Gastrocnemius medialis (tissue), 4 donors: ENCODE measurements around the gene ATG7. TPM values are rescaled to one million over a fixed set of nuclear protein-coding genes. Genes with fewer than 3 reads are reported as not detected.

Experiments used
- ATAC-seq, 2 donors: fragments of 150-250 bp; one replicate each; pipeline ENCODE4 v1.9.1; 2016
- DNase-seq, 2 donors: peaks; one replicate each; pipeline ENCODE4 v3.0.0-alpha.2; 2019
- H3K27ac ChIP-seq, 4 donors: fragments of 200-600 bp; sonication (generic); 1 replicate in 1 of 4; 2 replicates in 3 of 4; pipeline ENCODE4 v1.5.1; 2016 to 2018; ENCODE audit warnings: mild to moderate bottlenecking in 2 of 4, moderate library complexity in 1 of 4
- H3K27me3 ChIP-seq, 3 donors: fragments of 200-600 bp; sonication (generic) in 2 of 3; 1 replicate in 1 of 3; 2 replicates in 2 of 3; pipeline versions ENCODE4 v1.5.1 to v1.6.0; 2016 to 2019; ENCODE audit warnings: mild to moderate bottlenecking in 1 of 3, moderate library complexity in 1 of 3
- H3K36me3 ChIP-seq, 2 donors: fragments of 200-600 bp; sonication (generic) in 1 of 2; one replicate each; pipeline ENCODE4 v1.5.1; 2017 to 2018
- H3K4me1 ChIP-seq, 2 donors: fragments of 200-600 bp; sonication (generic) in 1 of 2; one replicate each; pipeline ENCODE4 v1.5.1; 2016 to 2017; ENCODE audit warnings: mild to moderate bottlenecking in 2 of 2
- H3K4me3 ChIP-seq, 4 donors: fragments of 200-600 bp; sonication (generic) in 3 of 4; 1 replicate in 1 of 4; 2 replicates in 3 of 4; pipeline ENCODE4 v1.5.1; 2016 to 2019; ENCODE audit warnings: mild to moderate bottlenecking in 2 of 4
- H3K9me3 ChIP-seq, 3 donors: fragments of 200-600 bp; sonication (generic) in 2 of 3; 1 replicate in 1 of 3; 2 replicates in 2 of 3; pipeline ENCODE4 v1.5.1; 2016 to 2019
- POLR2A ChIP-seq, 2 donors: fragments of 450-650 bp; IDR thresholded peaks; one replicate each; pipeline ENCODE4 v1.6.1; 2017; ENCODE audit warnings: antibody characterized with exemption in 2 of 2, mild to moderate bottlenecking in 2 of 2, moderate library complexity in 2 of 2
- in situ Hi-C, 4 donors: fragments of 200-750 bp; cut with MboI; loops; one replicate each; pipeline versions ENCODE4 v1.15.0 to v1.8.0; 2017; ENCODE audit warnings: low sequenced_read_pairs in 4 of 4
- intact Hi-C: fragments of 100-400 bp; cut with DNase I; formaldehyde crosslinking; loops from one replicate; pipeline ENCODE4 v1.15.1; 2023; ENCODE audit warnings: low total_unique reads
- total RNA-seq, 4 donors: library from RNA; depleted of rRNA; stranded (reverse); fragments of >200 nt; gene quantifications; one replicate each; pipeline versions ENCODE4 v1.1.0 to v1.2.3, GENCODE V29; 2016
- TF ChIP-seq, protein P1 (sequence below), 5 experiments: fragments of 450-650 bp in 3 of 5; fragments of 200-600 bp in 2 of 5; sonication (generic) in 2 of 5; IDR thresholded peaks in 4 of 5; conservative IDR thresholded peaks in 1 of 5; 1 replicate in 4 of 5; 2 replicates in 1 of 5; pipeline ENCODE4 v1.5.1; 2016 to 2019; ENCODE audit warnings: antibody characterized with exemption in 5 of 5, mild to moderate bottlenecking in 3 of 5, moderate library complexity in 3 of 5

ATG7 gene
- total RNA-seq, 4 donors from 2014 or later: 13.5 to 29.2 (median 15.0) TPM

DNA sequence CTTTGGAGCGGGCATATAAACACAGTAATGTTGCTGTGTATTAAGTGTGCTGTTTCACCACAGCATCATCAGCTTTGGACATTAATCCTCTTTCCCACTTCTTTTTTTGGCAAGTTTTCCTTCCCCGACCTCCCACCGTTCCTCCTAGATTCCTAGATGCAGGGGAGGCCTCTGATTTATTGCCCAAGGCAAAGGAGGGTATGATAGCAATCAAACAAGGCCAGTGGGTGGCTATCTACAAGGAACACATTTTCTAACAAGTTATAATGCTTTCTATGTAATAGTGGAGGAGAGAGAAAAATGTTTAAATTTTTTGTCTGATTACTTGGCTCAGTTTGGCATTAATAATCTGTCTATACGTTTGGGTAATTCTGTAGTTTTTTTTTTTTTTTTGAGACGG, 38.1 kb downstream of the ATG7 start:
- in situ Hi-C loops (no loop called here), intact Hi-C loops (no loop called here)
- Histone ChIP-seq H3K36me3 (peaks cover 0 to 59% of the 10 kb centered on the region in 2 donors), H3K27me3 (no peaks in the 10 kb centered on the region), H3K4me1 (peaks cover under 1 to 6% of the 10 kb centered on the region in 2 donors), H3K27ac (no peak overlapping the region), H3K9me3 (no peaks in the 10 kb centered on the region), H3K4me3 (no peak overlapping the region)
- TF ChIP-seq, protein P1, sequence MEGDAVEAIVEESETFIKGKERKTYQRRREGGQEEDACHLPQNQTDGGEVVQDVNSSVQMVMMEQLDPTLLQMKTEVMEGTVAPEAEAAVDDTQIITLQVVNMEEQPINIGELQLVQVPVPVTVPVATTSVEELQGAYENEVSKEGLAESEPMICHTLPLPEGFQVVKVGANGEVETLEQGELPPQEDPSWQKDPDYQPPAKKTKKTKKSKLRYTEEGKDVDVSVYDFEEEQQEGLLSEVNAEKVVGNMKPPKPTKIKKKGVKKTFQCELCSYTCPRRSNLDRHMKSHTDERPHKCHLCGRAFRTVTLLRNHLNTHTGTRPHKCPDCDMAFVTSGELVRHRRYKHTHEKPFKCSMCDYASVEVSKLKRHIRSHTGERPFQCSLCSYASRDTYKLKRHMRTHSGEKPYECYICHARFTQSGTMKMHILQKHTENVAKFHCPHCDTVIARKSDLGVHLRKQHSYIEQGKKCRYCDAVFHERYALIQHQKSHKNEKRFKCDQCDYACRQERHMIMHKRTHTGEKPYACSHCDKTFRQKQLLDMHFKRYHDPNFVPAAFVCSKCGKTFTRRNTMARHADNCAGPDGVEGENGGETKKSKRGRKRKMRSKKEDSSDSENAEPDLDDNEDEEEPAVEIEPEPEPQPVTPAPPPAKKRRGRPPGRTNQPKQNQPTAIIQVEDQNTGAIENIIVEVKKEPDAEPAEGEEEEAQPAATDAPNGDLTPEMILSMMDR (IDR thresholded peaks at IDR 0.05 in 4 of 5, conservative IDR thresholded peaks at IDR 0.05 in 1 of 5): no peak
- no peak for TF ChIP-seq POLR2A (IDR thresholded peaks at IDR 0.05)
- DNase-seq: no peak
- ATAC-seq: no peak

DNA sequence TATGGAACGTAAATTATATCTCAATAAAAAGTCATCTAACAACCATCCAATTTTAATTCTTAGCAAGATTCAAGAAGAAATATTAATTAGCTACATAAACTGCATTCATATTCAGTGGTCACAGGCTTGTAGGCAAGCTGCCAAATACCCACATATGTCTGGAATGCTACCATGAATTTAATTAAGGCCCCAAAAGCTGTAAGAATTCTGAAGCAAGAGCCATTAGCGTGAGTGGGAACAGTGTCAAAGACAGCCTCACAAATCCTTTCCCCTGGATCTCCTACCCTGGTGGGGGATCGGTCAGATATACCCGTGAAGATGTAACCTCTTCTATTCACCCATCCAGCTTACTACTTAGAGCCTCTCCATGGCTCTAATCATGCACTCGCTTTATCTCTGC, 40.0 kb downstream of the ATG7 start:
- TF ChIP-seq, protein P1 (IDR thresholded peaks at IDR 0.05 in 4 of 5, conservative IDR thresholded peaks at IDR 0.05 in 1 of 5): no peak
- no peak for TF ChIP-seq POLR2A (IDR thresholded peaks at IDR 0.05)
- H3K9me3 ChIP-seq: no peaks in the 10 kb centered on the region
- DNase-seq: no peak
- in situ Hi-C loops (no loop called here), intact Hi-C loops (no loop called here)
- no peaks in the 10 kb centered on the region for H3K4me1 ChIP-seq
- no peak overlapping the region for H3K27ac ChIP-seq
- H3K4me3 ChIP-seq: no peak overlapping the region
- peaks cover 0 to 73% of the 10 kb centered on the region in 2 donors for H3K36me3 ChIP-seq
- no peak for ATAC-seq
- H3K27me3 ChIP-seq: no peaks in the 10 kb centered on the region

DNA sequence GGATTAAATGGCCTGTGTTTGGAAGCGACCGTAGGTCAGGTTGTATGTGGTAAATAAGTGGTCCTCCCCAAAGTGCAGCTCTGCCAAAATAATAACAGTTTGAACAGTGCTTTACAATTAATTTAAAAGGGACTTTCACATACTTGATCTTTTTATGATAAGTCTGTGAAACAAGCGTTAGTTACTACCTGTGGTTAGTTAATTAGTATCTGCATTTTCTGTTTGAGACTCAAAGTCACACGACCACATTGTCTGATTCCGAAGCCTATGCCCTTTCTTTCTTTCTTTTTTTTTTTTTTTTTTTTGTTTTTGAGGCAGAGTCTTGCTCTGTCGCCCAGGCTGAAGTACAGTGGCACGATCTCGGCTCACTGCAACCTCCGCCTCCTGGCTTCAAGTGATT, 45.1 kb downstream of the ATG7 start:
- ATAC-seq (no peak), DNase-seq (no peak)
- H3K36me3 ChIP-seq: peaks cover 0 to 90% of the 10 kb centered on the region in 2 donors
- H3K4me1 ChIP-seq: no peaks in the 10 kb centered on the region
- H3K27me3 ChIP-seq: no peaks in the 10 kb centered on the region
- TF ChIP-seq, protein P1 (IDR thresholded peaks at IDR 0.05 in 4 of 5, conservative IDR thresholded peaks at IDR 0.05 in 1 of 5): no peak
- no peak for TF ChIP-seq POLR2A (IDR thresholded peaks at IDR 0.05)
- H3K27ac ChIP-seq: no peak overlapping the region
- no peaks in the 10 kb centered on the region for H3K9me3 ChIP-seq
- in situ Hi-C loops (no loop called here), intact Hi-C loops (no loop called here)
- no peak overlapping the region for H3K4me3 ChIP-seq

DNA sequence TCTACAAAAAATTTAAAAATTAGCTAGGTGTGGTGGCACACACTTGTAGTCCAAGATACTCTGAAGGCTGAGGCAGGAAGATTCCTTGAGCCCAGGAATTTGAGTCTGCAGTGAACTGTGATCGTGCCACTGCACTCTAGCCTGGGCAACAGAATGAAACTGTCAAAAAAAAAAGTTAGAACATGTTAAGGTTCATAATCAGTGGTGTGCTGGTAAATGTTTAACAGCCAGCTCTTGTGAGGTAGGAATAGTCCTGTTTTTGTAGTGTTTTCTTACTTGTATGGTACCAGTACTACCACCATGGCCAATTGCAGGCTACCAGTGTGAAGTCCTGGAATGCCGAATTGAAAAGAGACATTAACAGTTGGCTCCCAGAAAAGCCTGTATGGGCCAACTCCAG, 50.7 kb downstream of the ATG7 start:
- Histone ChIP-seq H3K36me3 (peaks cover 0 to 63% of the 10 kb centered on the region in 2 donors), H3K27ac (no peak overlapping the region), H3K4me1 (no peaks in the 10 kb centered on the region), H3K9me3 (no peaks in the 10 kb centered on the region), H3K4me3 (no peak overlapping the region), H3K27me3 (no peaks in the 10 kb centered on the region)
- ATAC-seq (no peak), DNase-seq (no peak)
- in situ Hi-C loops: no loop called here
- intact Hi-C loops: no loop called here
- no peak for TF ChIP-seq POLR2A (IDR thresholded peaks at IDR 0.05)
- TF ChIP-seq, protein P1 (IDR thresholded peaks at IDR 0.05 in 4 of 5, conservative IDR thresholded peaks at IDR 0.05 in 1 of 5): no peak

DNA sequence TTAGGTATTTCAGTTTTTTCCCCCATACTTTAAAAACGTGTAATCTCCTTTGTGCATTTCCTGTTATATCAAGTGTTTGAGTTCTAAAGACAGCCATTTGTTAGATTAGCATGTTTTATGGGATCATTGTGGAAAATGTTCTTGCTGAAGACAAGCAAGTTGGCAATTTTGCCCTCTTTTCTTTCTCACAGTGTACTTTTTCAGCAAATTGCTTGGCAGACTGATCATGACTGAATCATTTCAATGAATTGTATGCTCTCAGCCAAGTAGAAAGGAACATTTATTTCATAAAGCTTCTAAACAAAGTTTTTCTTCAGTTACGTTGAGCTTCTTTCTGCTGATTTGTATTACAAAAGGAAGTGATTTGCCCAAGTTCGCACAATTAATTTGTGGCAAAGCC, 51.6 kb downstream of the ATG7 start:
- Histone ChIP-seq H3K4me1 (no peaks in the 10 kb centered on the region), H3K4me3 (no peak overlapping the region), H3K27ac (no peak overlapping the region), H3K9me3 (no peaks in the 10 kb centered on the region), H3K36me3 (peaks cover 0 to 54% of the 10 kb centered on the region in 2 donors), H3K27me3 (no peaks in the 10 kb centered on the region)
- no peak for DNase-seq
- intact Hi-C loops: no loop called here
- ATAC-seq: no peak
- in situ Hi-C loops: no loop called here
- TF ChIP-seq, protein P1 (IDR thresholded peaks at IDR 0.05 in 4 of 5, conservative IDR thresholded peaks at IDR 0.05 in 1 of 5): no peak
- no peak for TF ChIP-seq POLR2A (IDR thresholded peaks at IDR 0.05)
